Astrocyte of the spinal cord (primary cell): ENCODE results near the gene RICTOR.

Experiments
- DNase-seq: peaks from one replicate; pipeline ENCODE4 v3.0.0; 2011; ENCODE audit warnings: low read depth, low spot score
- H3K4me3 ChIP-seq: 2 replicates; pipeline ENCODE4 v1.5.1; 2011; ENCODE audit warnings: low read depth, mild to moderate bottlenecking, low read length, moderate library complexity
- CTCF ChIP-seq: IDR thresholded peaks from 2 replicates; pipeline ENCODE4 v1.5.1; 2012; ENCODE audit warnings: low read depth, mild to moderate bottlenecking, low read length, inconsistent platforms
- in situ Hi-C: cut with HindIII; loops from 2 replicates; pipeline ENCODE4 v1.10.0; 2017; ENCODE audit warnings: low sequenced_read_pairs

The RICTOR gene

GRCh38 chr5:38926121-38926520 is 148.1 kb downstream of the RICTOR start:
- H3K4me3 ChIP-seq = no peak overlapping the region
- TF ChIP-seq CTCF = no peak
- DNase-seq = peak; percentile 42
- in situ Hi-C loops = no loop called here

GRCh38 chr5:38925154-38925925 is 148.9 kb downstream of the RICTOR start:
- in situ Hi-C loops = no loop called here
- peak; percentile 76 for DNase-seq
- H3K4me3 ChIP-seq = no peak overlapping the region
- no peak for TF ChIP-seq CTCF

DNA sequence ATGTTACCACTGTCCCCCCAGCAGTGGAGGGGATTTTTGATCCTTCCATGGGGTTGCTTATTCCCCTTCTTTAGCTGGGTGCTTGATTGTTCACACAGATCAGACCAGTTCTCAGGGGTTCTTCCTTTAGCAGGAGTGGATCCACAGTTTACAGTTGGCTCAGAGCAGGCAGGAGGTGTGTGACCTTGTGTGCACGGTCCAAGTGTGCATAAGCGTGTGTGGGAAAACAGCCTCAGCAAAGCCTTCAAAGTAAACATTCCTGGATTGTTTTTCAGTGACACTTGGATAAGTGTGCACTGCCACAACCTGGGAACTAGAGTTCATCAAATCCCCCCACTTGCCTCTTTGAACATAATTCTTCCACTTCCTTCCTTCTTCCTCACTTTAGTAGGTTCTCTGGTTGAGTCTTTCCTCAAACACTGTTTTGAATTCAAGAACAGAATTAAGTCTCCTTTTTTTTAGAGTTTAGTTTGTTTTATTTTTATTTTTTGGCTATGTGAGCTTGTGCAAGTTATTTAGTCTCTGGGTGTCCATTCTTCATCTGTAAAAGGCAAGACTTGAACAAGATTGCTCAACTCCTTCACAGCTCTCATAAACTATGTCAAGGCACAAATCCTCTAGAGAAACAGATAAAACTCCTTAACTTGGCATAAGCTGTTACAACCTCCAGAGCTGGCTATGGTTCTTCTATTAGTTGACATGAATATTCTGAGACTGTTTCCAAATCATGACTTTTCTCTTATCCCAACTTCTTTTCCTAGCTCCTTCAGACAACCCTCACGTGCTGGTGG is 150.3 kb downstream of the RICTOR start:
- DNase-seq = no peak
- no peak for TF ChIP-seq CTCF
- in situ Hi-C loops = no loop called here
- no peak overlapping the region for H3K4me3 ChIP-seq

- peak; percentile 54 for DNase-seq
- in situ Hi-C loops = no loop called here
- TF ChIP-seq CTCF = peak; percentile 89
- no peak overlapping the region for H3K4me3 ChIP-seq
Measured at GRCh38 chr5:38922199-38922598, 152.0 kb downstream of the RICTOR start.

DNA sequence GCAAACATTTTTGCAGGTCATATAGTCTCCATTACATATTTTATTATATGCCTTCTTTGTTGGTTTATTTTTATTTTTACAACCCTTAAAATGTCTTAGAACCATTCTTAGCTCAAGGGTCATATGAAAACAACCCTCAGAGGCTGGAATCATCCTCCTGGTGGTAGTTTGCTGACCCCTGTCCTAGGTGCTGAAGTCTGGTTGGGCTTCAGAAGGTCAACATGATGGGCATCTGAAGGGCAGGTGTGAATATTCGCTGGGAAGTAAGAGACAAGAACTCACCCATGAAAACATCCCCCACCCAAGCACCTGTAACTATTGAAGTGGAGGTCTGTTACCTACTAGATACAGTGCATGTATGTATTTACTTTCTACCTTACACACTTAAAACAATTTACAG is 153.0 kb downstream of the RICTOR start:
- no peak for TF ChIP-seq CTCF
- no peak for DNase-seq
- in situ Hi-C loops = no loop called here
- no peak overlapping the region for H3K4me3 ChIP-seq

DNA sequence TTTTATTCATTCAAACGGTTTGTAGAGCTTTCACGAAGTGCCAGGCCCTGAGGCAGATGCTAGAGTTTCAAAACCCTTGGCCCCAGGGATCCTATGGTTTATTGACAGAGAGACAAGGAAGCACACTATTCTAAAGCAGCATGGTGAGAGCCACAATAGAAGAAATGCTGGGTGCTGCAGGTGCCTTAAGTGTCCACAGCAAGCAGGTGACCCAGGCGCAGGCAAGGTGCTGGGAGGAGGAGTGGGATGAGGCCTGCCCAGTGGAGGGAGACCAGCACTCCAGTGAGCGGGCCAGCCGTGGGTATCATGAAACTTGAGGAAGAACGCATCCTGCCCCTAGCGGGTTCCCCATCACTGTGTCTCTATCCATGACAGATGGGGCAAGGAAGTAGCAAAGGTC is 157.4 kb downstream of the RICTOR start:
- DNase-seq = no peak
- no peak for TF ChIP-seq CTCF
- in situ Hi-C loops = no loop called here
- H3K4me3 ChIP-seq = no peak overlapping the region
